ENCODE measurements around the gene PPP4R3B.

PPP4R3B gene

GRCh38 chr2:55649211-55649610 lies 31.8 kb upstream of the PPP4R3B start:
- Histone ChIP-seq H3K4me3 (ENCODE audit: low read depth, low read length) (no peak overlapping the region), H3K4me1 (ENCODE audit: control insufficient read depth, insufficient read depth, low read length) (no peaks in the 10 kb centered on the region), H3K36me3 (ENCODE audit: control insufficient read depth in 2 of 2, insufficient read depth in 1 of 2, low read length in 2 of 2) (peaks cover 36 to 45% of the 10 kb centered on the region in 2 experiments), H3K9me3 (ENCODE audit: control insufficient read depth, insufficient read depth, low read depth, low read length) (no peaks in the 10 kb centered on the region), H3K27ac (ENCODE audit: extremely low read depth, low read depth, low read length) (no peak overlapping the region)
- POLR2A ChIA-PET, result no interaction called here
- TF ChIP-seq ZNF169 (tag by site-specific recombination; IDR thresholded peaks at IDR 0.05) (no peak), ZNF214 (tag by site-specific recombination; IDR thresholded peaks at IDR 0.05; ENCODE audit: borderline replicate concordance) (no peak)
- CTCF ChIA-PET, result interaction anchor here (0.9 kb wide), 1 partner anchor 69 kb away, joined by 3 read pairs; no protein-coding TSS in a partner anchor

- CTCF ChIA-PET, result no interaction called here
- no peak overlapping the region for H3K27ac ChIP-seq (ENCODE audit: extremely low read depth, low read depth, low read length)
- POLR2A ChIA-PET, result no interaction called here
- H3K4me3 ChIP-seq (ENCODE audit: low read depth, low read length), result no peak overlapping the region
- H3K9me3 ChIP-seq (ENCODE audit: control insufficient read depth, insufficient read depth, low read depth, low read length), result no peaks in the 10 kb centered on the region
- peaks cover 50 to 65% of the 10 kb centered on the region in 2 experiments for H3K36me3 ChIP-seq (ENCODE audit: control insufficient read depth in 2 of 2, insufficient read depth in 1 of 2, low read length in 2 of 2)
- H3K4me1 ChIP-seq (ENCODE audit: control insufficient read depth, insufficient read depth, low read length), result no peaks in the 10 kb centered on the region
- no peak for TF ChIP-seq ZNF48 (tag by site-specific recombination; IDR thresholded peaks at IDR 0.05)
- TF ChIP-seq, protein P1, sequence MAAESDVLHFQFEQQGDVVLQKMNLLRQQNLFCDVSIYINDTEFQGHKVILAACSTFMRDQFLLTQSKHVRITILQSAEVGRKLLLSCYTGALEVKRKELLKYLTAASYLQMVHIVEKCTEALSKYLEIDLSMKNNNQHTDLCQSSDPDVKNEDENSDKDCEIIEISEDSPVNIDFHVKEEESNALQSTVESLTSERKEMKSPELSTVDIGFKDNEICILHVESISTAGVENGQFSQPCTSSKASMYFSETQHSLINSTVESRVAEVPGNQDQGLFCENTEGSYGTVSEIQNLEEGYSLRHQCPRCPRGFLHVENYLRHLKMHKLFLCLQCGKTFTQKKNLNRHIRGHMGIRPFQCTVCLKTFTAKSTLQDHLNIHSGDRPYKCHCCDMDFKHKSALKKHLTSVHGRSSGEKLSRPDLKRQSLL (tag by site-specific recombination; IDR thresholded peaks at IDR 0.05), result no peak
- no peak for TF ChIP-seq ZNF548 (tag by site-specific recombination; IDR thresholded peaks at IDR 0.05)
- TF ChIP-seq ZNF157 (tag by site-specific recombination; IDR thresholded peaks at IDR 0.05), result no peak
- no peak for TF ChIP-seq MZF1 (tag by site-specific recombination; IDR thresholded peaks at IDR 0.05; ENCODE audit: borderline replicate concordance)
- TF ChIP-seq ZNF394 (tag by site-specific recombination; IDR thresholded peaks at IDR 0.05; ENCODE audit: borderline replicate concordance), result no peak
- no peak for TF ChIP-seq ZNF639 (tag by site-specific recombination; IDR thresholded peaks at IDR 0.05)
- TF ChIP-seq ZNF791 (tag by site-specific recombination; IDR thresholded peaks at IDR 0.05), result no peak
- no peak for TF ChIP-seq ZNF654 (tag by site-specific recombination; IDR thresholded peaks at IDR 0.05; ENCODE audit: low read depth)
- TF ChIP-seq WT1 (tag by site-specific recombination; IDR thresholded peaks at IDR 0.05), result no peak
These were observed 19.4 kb upstream of the PPP4R3B start for GRCh38 chr2:55636831-55637230.

- Histone ChIP-seq H3K4me3 (ENCODE audit: low read depth, low read length) (no peak overlapping the region), H3K27ac (ENCODE audit: extremely low read depth, low read depth, low read length) (no peak overlapping the region), H3K9me3 (ENCODE audit: control insufficient read depth, insufficient read depth, low read depth, low read length) (no peaks in the 10 kb centered on the region), H3K4me1 (ENCODE audit: control insufficient read depth, insufficient read depth, low read length) (no peaks in the 10 kb centered on the region), H3K36me3 (ENCODE audit: control insufficient read depth in 2 of 2, insufficient read depth in 1 of 2, low read length in 2 of 2) (peaks cover 7 to 17% of the 10 kb centered on the region in 2 experiments; a peak in 2 of 3 replicates)
- POLR2A ChIA-PET, result no interaction called here
- CTCF ChIA-PET, result interaction anchor here (0.6 kb wide), 1 partner anchor 889 kb away, joined by 3 read pairs; no protein-coding TSS in a partner anchor
- TF ChIP-seq ZSCAN16 (tag by site-specific recombination; IDR thresholded peaks at IDR 0.05), result no peak
- TF ChIP-seq MEIS1 (CRISPR knock-in tag; IDR thresholded peaks at IDR 0.05; ENCODE audit: borderline replicate concordance), result no peak
- TF ChIP-seq, protein P2, sequence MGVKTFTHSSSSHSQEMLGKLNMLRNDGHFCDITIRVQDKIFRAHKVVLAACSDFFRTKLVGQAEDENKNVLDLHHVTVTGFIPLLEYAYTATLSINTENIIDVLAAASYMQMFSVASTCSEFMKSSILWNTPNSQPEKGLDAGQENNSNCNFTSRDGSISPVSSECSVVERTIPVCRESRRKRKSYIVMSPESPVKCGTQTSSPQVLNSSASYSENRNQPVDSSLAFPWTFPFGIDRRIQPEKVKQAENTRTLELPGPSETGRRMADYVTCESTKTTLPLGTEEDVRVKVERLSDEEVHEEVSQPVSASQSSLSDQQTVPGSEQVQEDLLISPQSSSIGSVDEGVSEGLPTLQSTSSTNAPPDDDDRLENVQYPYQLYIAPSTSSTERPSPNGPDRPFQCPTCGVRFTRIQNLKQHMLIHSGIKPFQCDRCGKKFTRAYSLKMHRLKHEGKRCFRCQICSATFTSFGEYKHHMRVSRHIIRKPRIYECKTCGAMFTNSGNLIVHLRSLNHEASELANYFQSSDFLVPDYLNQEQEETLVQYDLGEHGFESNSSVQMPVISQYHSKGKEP (tag by site-specific recombination; IDR thresholded peaks at IDR 0.05), result no peak
- TF ChIP-seq ZNF211 (tag by site-specific recombination; IDR thresholded peaks at IDR 0.05; ENCODE audit: low read depth), result no peak
- no peak for TF ChIP-seq ZNF530 (tag by site-specific recombination; IDR thresholded peaks at IDR 0.05; ENCODE audit: low read depth)
- no peak for TF ChIP-seq ZNF19 (tag by site-specific recombination; IDR thresholded peaks at IDR 0.05; ENCODE audit: low read depth)
- no peak for TF ChIP-seq YY1 (tag by site-specific recombination; IDR thresholded peaks at IDR 0.05)
- TF ChIP-seq, protein P3, sequence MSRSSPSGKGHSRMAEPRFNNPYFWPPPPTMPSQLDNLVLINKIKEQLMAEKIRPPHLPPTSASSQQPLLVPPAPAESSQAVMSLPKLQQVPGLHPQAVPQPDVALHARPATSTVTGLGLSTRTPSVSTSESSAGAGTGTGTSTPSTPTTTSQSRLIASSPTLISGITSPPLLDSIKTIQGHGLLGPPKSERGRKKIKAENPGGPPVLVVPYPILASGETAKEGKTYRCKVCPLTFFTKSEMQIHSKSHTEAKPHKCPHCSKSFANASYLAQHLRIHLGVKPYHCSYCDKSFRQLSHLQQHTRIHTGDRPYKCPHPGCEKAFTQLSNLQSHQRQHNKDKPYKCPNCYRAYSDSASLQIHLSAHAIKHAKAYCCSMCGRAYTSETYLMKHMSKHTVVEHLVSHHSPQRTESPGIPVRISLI (tag by site-specific recombination; IDR thresholded peaks at IDR 0.05), result no peak
These were observed 11.5 kb upstream of the PPP4R3B start for GRCh38 chr2:55628931-55629330.
